Activated T-cell treated with anti-CD3 and anti-CD28 coated beads, Interleukin-2, amount 50 U/mL, for 72 hours (primary cell): ENCODE results near the gene SERTAD3. TPM values are rescaled to one million over a fixed set of nuclear protein-coding genes. Genes with fewer than 3 reads are reported as not detected.

Experiments used
- total RNA-seq, 2 donors: library from RNA; stranded (reverse); gene quantifications; one replicate each; pipeline ENCODE4 v1.2.3, GENCODE V29; 2022

SERTAD3 gene
- total RNA-seq, 2 donors from 2014 or later: 12.6 to 16.3 TPM

Other genes with a start within 250 kb of the SERTAD3 start
- not detected for gene TTC9B, start 226.0 kb downstream of the SERTAD3 start, total RNA-seq
- 1 to 10 TPM in 1 of 2 donors, under 1 TPM in 1; 0.81 to 1.2 TPM for gene CCNP, start 217.6 kb downstream of the SERTAD3 start, total RNA-seq
- 100 to 1,000 TPM; 190 to 197 TPM for gene AKT2, start 159.0 kb downstream of the SERTAD3 start, total RNA-seq
- 10 to 100 TPM; 20.7 to 24.8 TPM for gene C19orf47, start 95.9 kb downstream of the SERTAD3 start, total RNA-seq
- 100 to 1,000 TPM in 1 of 2 donors, 10 to 100 TPM in 1; 99.8 to 102 TPM for gene PLD3, start 95.6 kb downstream of the SERTAD3 start, total RNA-seq
- under 1 TPM in 1 of 2 donors, not detected in 1; 0.12 TPM for gene HIPK4, start 54.2 kb downstream of the SERTAD3 start, total RNA-seq
- 1 to 10 TPM; 3.4 to 3.7 TPM for gene PRX, start 31.0 kb downstream of the SERTAD3 start, total RNA-seq
- 10 to 100 TPM; 12.9 to 16.9 TPM for gene SERTAD1, start 18.3 kb downstream of the SERTAD3 start, total RNA-seq
- gene BLVRB, start 21.4 kb upstream of the SERTAD3 start, total RNA-seq: 10 to 100 TPM; 40.7 to 51.0 TPM
- gene SPTBN4, start 22.7 kb upstream of the SERTAD3 start, total RNA-seq: 1 to 10 TPM; 2.2 to 4.8 TPM
- gene SHKBP1, start 132.5 kb upstream of the SERTAD3 start, total RNA-seq: 100 to 1,000 TPM; 145 to 152 TPM
- gene LTBP4, start 157.0 kb upstream of the SERTAD3 start, total RNA-seq: 100 to 1,000 TPM; 164 to 195 TPM
- 10 to 100 TPM; 16.1 to 18.6 TPM for gene NUMBL, start 246.3 kb upstream of the SERTAD3 start, total RNA-seq